IPS-18a (cell line): Measurements from ENCODE around the gene ATP6V1F.

Experiments
- H3K27ac ChIP-seq: one replicate; pipeline ENCODE4 v1.5.1; 2013; ENCODE audit warnings: low read length
- H3K27me3 ChIP-seq: one replicate; pipeline ENCODE4 v1.6.1; 2013; ENCODE audit warnings: mild to moderate bottlenecking, low read length; ENCODE audit not compliant: control insufficient read depth, insufficient read depth
- H3K36me3 ChIP-seq: one replicate; pipeline ENCODE4 v1.6.1; 2013; ENCODE audit warnings: low read depth, low read length; ENCODE audit not compliant: control insufficient read depth
- H3K4me1 ChIP-seq: one replicate; pipeline ENCODE4 v1.6.1; 2013; ENCODE audit warnings: low read depth, low read length; ENCODE audit not compliant: control insufficient read depth
- H3K4me3 ChIP-seq: one replicate; pipeline ENCODE4 v1.5.1; 2013; ENCODE audit warnings: low read length
- H3K9ac ChIP-seq: one replicate; pipeline ENCODE4 v1.6.1; 2013; ENCODE audit warnings: mild to moderate bottlenecking, low read length, moderate library complexity
- H3K9me3 ChIP-seq: one replicate; pipeline ENCODE4 v1.6.1; 2013; ENCODE audit warnings: low read depth, low read length; ENCODE audit not compliant: control insufficient read depth

Gene ATP6V1F

GRCh38 chr7:128891942-128892269 lies 29.2 kb downstream of the ATP6V1F start:
- Histone ChIP-seq H3K9me3 (no peaks in the 10 kb centered on the region), H3K4me1 (peaks cover 5% of the 10 kb centered on the region), H3K9ac (no peak overlapping the region), H3K27ac (no peak overlapping the region), H3K4me3 (no peak overlapping the region), H3K36me3 (no peaks in the 10 kb centered on the region), H3K27me3 (peaks cover 5% of the 10 kb centered on the region)

GRCh38 chr7:128892521-128893250 lies 30.0 kb downstream of the ATP6V1F start:
- Histone ChIP-seq H3K4me3 (no peak overlapping the region), H3K36me3 (no peaks in the 10 kb centered on the region), H3K9ac (no peak overlapping the region), H3K4me1 (peaks cover 5% of the 10 kb centered on the region), H3K27me3 (peaks cover 5% of the 10 kb centered on the region), H3K9me3 (no peaks in the 10 kb centered on the region), H3K27ac (no peak overlapping the region)

GRCh38 chr7:128893251-128894100 lies 30.8 kb downstream of the ATP6V1F start:
- H3K9me3 ChIP-seq: no peaks in the 10 kb centered on the region
- H3K27me3 ChIP-seq: peaks cover 5% of the 10 kb centered on the region

GRCh38 chr7:128894101-128894440 lies 31.4 kb downstream of the ATP6V1F start:
- H3K36me3 ChIP-seq: no peaks in the 10 kb centered on the region
- peaks cover 2% of the 10 kb centered on the region for H3K4me1 ChIP-seq
- H3K4me3 ChIP-seq: no peak overlapping the region
- H3K27me3 ChIP-seq: peaks cover 5% of the 10 kb centered on the region
- no peak overlapping the region for H3K27ac ChIP-seq
- peaks cover under 1% of the 10 kb centered on the region for H3K9me3 ChIP-seq
- no peak overlapping the region for H3K9ac ChIP-seq

More at GRCh38 chr7:128893251-128894100, 30.8 kb downstream of the ATP6V1F start:
- no peak overlapping the region for H3K4me3 ChIP-seq
- H3K27ac ChIP-seq: no peak overlapping the region
- no peaks in the 10 kb centered on the region for H3K36me3 ChIP-seq
- no peak overlapping the region for H3K9ac ChIP-seq
- peaks cover 5% of the 10 kb centered on the region for H3K4me1 ChIP-seq

GRCh38 chr7:128895320-128895719 lies 32.7 kb downstream of the ATP6V1F start:
- Histone ChIP-seq H3K27me3 (peaks cover 5% of the 10 kb centered on the region), H3K27ac (no peak overlapping the region), H3K4me3 (no peak overlapping the region), H3K4me1 (no peaks in the 10 kb centered on the region), H3K9ac (no peak overlapping the region), H3K36me3 (no peaks in the 10 kb centered on the region), H3K9me3 (peaks cover 5% of the 10 kb centered on the region)

- no peak overlapping the region for H3K4me3 ChIP-seq
- no peak overlapping the region for H3K9ac ChIP-seq
- H3K36me3 ChIP-seq: no peaks in the 10 kb centered on the region
- H3K27me3 ChIP-seq: no peaks in the 10 kb centered on the region
- peaks cover 5% of the 10 kb centered on the region for H3K9me3 ChIP-seq
- no peak overlapping the region for H3K27ac ChIP-seq
- no peaks in the 10 kb centered on the region for H3K4me1 ChIP-seq
Measured at GRCh38 chr7:128899392-128899791, 36.7 kb downstream of the ATP6V1F start.

GRCh38 chr7:128900237-128900636 lies 37.6 kb downstream of the ATP6V1F start:
- H3K27ac ChIP-seq: no peak overlapping the region
- no peaks in the 10 kb centered on the region for H3K27me3 ChIP-seq
- H3K4me3 ChIP-seq: no peak overlapping the region
- no peaks in the 10 kb centered on the region for H3K4me1 ChIP-seq
- H3K9ac ChIP-seq: no peak overlapping the region
- peaks cover 5% of the 10 kb centered on the region for H3K9me3 ChIP-seq
- no peaks in the 10 kb centered on the region for H3K36me3 ChIP-seq

- H3K9ac ChIP-seq: no peak overlapping the region
- H3K9me3 ChIP-seq: peaks cover 5% of the 10 kb centered on the region
- H3K27ac ChIP-seq: no peak overlapping the region
- no peaks in the 10 kb centered on the region for H3K4me1 ChIP-seq
- H3K36me3 ChIP-seq: no peaks in the 10 kb centered on the region
- no peaks in the 10 kb centered on the region for H3K27me3 ChIP-seq
- no peak overlapping the region for H3K4me3 ChIP-seq
Measured at GRCh38 chr7:128902761-128903585, 40.3 kb downstream of the ATP6V1F start.

GRCh38 chr7:128903621-128904361 lies 41.1 kb downstream of the ATP6V1F start:
- H3K27me3 ChIP-seq: peaks cover 2% of the 10 kb centered on the region
- peaks cover 5% of the 10 kb centered on the region for H3K9me3 ChIP-seq
- H3K9ac ChIP-seq: no peak overlapping the region
- peaks cover 2% of the 10 kb centered on the region for H3K4me1 ChIP-seq
- no peak overlapping the region for H3K4me3 ChIP-seq
- H3K27ac ChIP-seq: no peak overlapping the region
- no peaks in the 10 kb centered on the region for H3K36me3 ChIP-seq

- Histone ChIP-seq H3K9ac (no peak overlapping the region), H3K27ac (no peak overlapping the region), H3K4me1 (peaks cover 10% of the 10 kb centered on the region), H3K4me3 (no peak overlapping the region), H3K9me3 (peaks cover under 1% of the 10 kb centered on the region), H3K36me3 (no peaks in the 10 kb centered on the region), H3K27me3 (peaks cover 10% of the 10 kb centered on the region)
Measured at GRCh38 chr7:128904381-128905197, 41.9 kb downstream of the ATP6V1F start.
